Glutamatergic neuron (in vitro differentiated cells): ENCODE measurements around the gene INPP4B. TPM values are rescaled to one million over a fixed set of nuclear protein-coding genes. Genes with fewer than 3 reads are reported as not detected.
A peak's percentile ranks its signal among the peaks of the same experiment; 100 is the strongest.

Experiments
- DNase-seq: peaks from one replicate; pipeline ENCODE4 v3.0.0; 2022
- H3K27ac Mint-ChIP-seq: one replicate; pipeline ENCODE4 v1.8.0; 2020; ENCODE audit warnings: mild to moderate bottlenecking, mixed read lengths, inconsistent platforms; ENCODE audit not compliant: unreplicated experiment
- H3K27me3 Mint-ChIP-seq: one replicate; pipeline ENCODE4 v1.8.0; 2020; ENCODE audit warnings: mild to moderate bottlenecking, moderate library complexity, mixed read lengths, inconsistent platforms; ENCODE audit not compliant: unreplicated experiment
- H3K36me3 Mint-ChIP-seq: one replicate; pipeline ENCODE4 v1.8.0; 2020; ENCODE audit warnings: mild to moderate bottlenecking, mixed read lengths, inconsistent platforms; ENCODE audit not compliant: unreplicated experiment
- H3K4me1 Mint-ChIP-seq: one replicate; pipeline ENCODE4 v1.8.0; 2020; ENCODE audit warnings: mild to moderate bottlenecking, low read depth, mixed read lengths, inconsistent platforms; ENCODE audit not compliant: unreplicated experiment
- H3K4me3 Mint-ChIP-seq: one replicate; pipeline ENCODE4 v1.8.0; 2020; ENCODE audit warnings: mild to moderate bottlenecking, mixed read lengths, inconsistent platforms; ENCODE audit not compliant: unreplicated experiment
- H3K9me3 Mint-ChIP-seq: one replicate; pipeline ENCODE4 v1.8.0; 2020; ENCODE audit warnings: mild to moderate bottlenecking, moderate library complexity, mixed read lengths, inconsistent platforms; ENCODE audit not compliant: unreplicated experiment
- CTCF ChIP-seq: fragments of 200-600 bp; sonication (generic); IDR thresholded peaks from one replicate; pipeline ENCODE4 v1.5.0; 2021; ENCODE audit not compliant: partially characterized antibody, unreplicated experiment
- total RNA-seq: library from RNA; stranded (reverse); fragmentation: NEBNext Ultra II Directional; extraction: Animal tissue kit (Norgen Biotek cat#: 25700); gene quantifications from one replicate; pipeline ENCODE4 v1.2.1, GENCODE V29; 2021; ENCODE audit not compliant: unreplicated experiment

Gene INPP4B
- total RNA-seq, 1 donor from 2014 or later, result 2.4 TPM

DNA sequence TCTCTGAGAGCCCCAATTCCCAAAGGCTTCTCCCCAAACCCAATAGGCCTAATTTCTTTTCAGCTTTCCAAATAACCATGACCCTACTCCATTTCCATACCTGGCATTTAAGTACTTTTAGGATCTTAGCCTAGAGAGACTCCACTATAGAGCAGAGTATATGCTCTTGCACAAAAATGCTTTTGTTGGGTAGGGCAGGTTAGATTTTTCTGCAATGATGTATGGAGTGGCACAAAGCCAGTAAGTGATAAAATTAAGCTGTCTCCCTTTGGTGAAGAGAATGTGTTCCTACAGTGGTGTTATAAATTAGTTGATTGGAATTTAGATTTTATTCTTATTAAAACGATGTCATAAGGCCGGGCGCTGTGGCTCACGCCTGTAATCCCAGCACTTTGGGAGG lies 124.9 kb downstream of the INPP4B start:
- H3K9me3 Mint-ChIP-seq, result no peaks in the 10 kb centered on the region
- no peaks in the 10 kb centered on the region for H3K27me3 Mint-ChIP-seq
- no peaks in the 10 kb centered on the region for H3K36me3 Mint-ChIP-seq
- H3K4me3 Mint-ChIP-seq, result no peak overlapping the region
- no peak overlapping the region for H3K27ac Mint-ChIP-seq
- DNase-seq, result no peak
- no peaks in the 10 kb centered on the region for H3K4me1 Mint-ChIP-seq
- no peak for TF ChIP-seq CTCF

GRCh38 chr4:142719854-142720541 lies 126.1 kb downstream of the INPP4B start:
- Mint-ChIP-seq H3K27me3 (no peaks in the 10 kb centered on the region), H3K36me3 (no peaks in the 10 kb centered on the region), H3K27ac (no peak overlapping the region), H3K4me3 (no peak overlapping the region), H3K4me1 (no peaks in the 10 kb centered on the region), H3K9me3 (no peaks in the 10 kb centered on the region)
- TF ChIP-seq CTCF, result peak; percentile 15
- no peak for DNase-seq

DNA sequence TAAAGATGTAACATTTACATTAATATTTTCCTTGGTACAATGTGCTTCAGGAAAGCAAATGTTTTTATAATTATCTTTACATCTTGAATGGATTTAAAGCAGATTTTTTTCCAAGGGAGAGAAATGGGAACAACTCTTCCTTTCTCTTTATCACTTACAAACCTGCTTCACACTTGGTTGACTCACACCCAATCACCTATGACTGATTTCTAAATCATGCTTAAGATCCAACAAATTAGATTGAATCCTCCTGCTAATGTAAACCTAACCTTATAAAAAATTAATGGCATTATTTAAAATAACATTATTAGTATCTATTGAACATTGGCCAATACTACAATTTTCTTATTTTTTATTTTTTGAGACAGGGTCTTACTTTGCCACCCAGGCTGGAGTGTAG lies 127.1 kb downstream of the INPP4B start:
- DNase-seq, result no peak
- Mint-ChIP-seq H3K27ac (no peak overlapping the region), H3K36me3 (no peaks in the 10 kb centered on the region), H3K27me3 (no peaks in the 10 kb centered on the region), H3K4me1 (no peaks in the 10 kb centered on the region), H3K4me3 (no peak overlapping the region), H3K9me3 (no peaks in the 10 kb centered on the region)
- TF ChIP-seq CTCF, result no peak

DNA sequence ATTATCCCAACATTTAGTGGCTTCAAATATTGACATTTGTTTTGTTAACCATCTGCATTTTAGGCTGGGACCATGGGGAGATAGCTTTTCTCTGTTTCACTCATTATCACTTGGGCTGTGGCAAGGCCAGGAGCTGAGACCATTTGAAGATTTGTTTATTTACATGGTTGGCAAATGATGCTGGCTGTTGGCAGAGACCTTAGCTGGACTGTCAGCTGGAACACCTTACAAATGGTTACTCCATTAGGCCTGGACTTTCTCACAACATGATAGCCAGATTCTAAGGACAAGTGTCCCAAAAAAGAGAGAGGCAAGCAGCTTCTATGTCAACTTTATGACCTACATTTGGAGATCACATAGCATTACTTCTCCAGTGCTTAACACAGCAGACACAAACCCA lies 130.4 kb downstream of the INPP4B start:
- H3K9me3 Mint-ChIP-seq, result no peaks in the 10 kb centered on the region
- no peaks in the 10 kb centered on the region for H3K4me1 Mint-ChIP-seq
- no peak for DNase-seq
- TF ChIP-seq CTCF, result no peak
- H3K27me3 Mint-ChIP-seq, result no peaks in the 10 kb centered on the region
- no peak overlapping the region for H3K4me3 Mint-ChIP-seq
- H3K36me3 Mint-ChIP-seq, result no peaks in the 10 kb centered on the region
- no peak overlapping the region for H3K27ac Mint-ChIP-seq

GRCh38 chr4:142713282-142714030 lies 132.6 kb downstream of the INPP4B start:
- no peaks in the 10 kb centered on the region for H3K36me3 Mint-ChIP-seq
- H3K4me1 Mint-ChIP-seq, result no peaks in the 10 kb centered on the region
- TF ChIP-seq CTCF, result no peak
- no peaks in the 10 kb centered on the region for H3K9me3 Mint-ChIP-seq
- H3K4me3 Mint-ChIP-seq, result no peak overlapping the region
- no peaks in the 10 kb centered on the region for H3K27me3 Mint-ChIP-seq
- H3K27ac Mint-ChIP-seq, result no peak overlapping the region
- DNase-seq, result no peak
